Stimulated activated CD4-positive, alpha-beta T cell treated with anti-CD3 and anti-CD28 coated beads, Interleukin-15, amount 100 ng/mL, for 24 hours (primary cell): Measurements from ENCODE around the gene MCTP1.

Experiments used
- DNase-seq: peaks from one replicate; pipeline ENCODE4 v3.0.0-alpha.2; 2020

The MCTP1 gene

DNA sequence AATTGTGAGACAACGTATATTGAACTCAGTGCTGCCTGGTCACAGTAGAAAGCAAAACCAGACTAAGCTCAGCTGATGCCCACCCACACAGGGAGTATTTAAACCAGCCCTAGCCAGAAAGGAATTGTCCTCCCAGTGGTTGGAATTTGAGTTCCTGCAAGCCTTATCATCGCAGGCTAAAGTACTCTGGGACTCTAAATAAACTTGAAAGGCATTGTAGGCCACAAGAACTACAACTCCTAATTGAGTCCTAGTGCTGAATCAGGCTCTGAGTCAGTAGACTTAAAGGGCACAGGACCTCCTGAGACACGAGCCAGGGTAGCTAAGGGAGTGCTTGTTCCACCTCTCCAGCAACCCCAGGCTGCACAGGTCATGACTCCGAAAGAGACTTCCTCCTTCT, 171.4 kb downstream of the MCTP1 start:
- no peak for DNase-seq

DNA sequence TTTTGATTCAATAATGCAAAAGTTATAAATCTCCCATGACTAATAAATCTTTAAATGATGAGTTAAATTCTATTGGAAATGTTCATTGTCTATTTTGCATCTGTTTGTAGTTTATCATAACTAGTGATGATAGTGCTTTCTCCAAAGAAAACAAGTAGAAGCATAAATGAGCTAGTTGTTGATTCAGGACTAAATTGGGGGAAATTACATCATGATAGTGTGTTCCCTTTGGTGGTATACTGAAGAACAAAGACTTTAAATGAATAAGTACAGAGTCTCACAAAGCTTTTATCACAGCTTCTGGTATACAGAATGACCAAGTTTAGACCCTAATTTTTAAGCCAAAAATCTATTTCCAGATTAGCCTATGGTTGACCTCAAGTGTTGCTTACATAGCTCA, 173.8 kb downstream of the MCTP1 start:
- DNase-seq = no peak

DNA sequence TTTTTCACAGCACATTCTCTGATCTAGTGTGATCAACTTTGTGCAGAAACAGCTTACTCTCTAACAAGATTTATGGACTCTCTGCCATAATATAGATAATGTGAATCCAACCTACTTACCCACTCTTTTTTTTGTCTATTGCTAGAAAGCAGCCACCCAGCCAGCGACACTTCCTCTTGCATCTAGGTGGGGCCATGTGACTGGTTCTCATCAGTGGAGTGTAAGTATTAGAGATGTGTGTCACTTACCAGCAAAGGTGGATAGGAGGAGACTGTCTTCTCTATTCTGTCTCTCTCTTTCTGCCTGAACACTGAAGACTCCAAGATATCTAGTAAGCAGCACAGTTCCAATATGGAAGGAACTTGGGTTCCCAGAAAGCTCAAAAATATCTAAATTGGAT, 174.8 kb downstream of the MCTP1 start:
- DNase-seq = no peak

DNA sequence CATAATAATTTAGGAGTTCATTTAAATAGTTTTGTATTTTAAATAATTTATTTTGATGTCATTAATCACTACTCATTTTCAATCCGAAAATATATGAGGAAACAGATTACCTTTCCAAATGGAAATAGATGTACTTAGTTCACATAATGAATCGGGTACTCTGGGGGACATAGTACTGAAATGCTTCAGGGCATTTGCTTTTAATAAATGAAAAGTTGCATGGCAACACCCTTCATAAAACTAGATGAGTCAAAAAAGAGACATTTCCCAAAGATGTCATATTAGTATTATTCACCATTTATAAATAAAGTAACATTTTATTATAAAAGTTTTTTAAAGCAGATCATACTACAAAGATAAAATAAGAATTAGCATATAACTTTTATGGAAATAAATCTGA, 177.8 kb downstream of the MCTP1 start:
- no peak for DNase-seq

DNA sequence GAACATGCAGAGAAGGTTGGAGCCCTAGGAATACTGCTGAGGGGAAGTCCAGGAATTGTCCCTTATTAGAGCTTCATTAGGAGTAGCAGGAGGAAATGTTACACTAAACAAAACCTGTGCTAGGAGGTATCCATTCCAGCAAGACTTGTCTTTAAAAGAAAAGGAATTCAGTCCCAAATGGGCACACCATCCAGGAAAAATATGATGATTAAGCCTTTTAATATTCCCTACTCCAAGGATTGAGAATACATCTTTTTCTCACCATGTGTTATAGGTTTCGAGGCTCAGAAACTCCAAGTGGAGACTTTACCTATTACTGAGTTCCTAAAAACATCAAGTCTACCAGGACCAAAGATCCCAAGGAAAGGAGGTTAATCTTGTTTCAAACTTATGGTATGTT, 179.3 kb downstream of the MCTP1 start:
- no peak for DNase-seq

DNA sequence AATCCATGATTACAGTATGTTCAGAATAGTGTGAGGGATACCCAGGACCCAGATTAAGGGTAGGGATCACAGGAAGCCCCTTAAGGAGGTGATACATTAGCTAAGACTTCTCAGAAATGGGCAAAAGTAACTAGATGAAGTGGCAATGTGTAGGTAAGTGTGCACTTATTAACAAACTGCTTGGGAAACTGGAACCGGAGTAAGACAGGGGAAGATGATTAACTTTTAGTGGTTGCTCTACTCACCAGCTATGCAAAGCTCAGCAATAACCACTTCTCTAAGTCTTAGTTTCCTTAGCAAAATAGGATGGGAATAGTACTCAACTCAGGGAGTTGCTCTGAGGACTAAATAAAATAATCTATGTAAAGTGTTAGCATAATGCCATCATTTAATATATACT, 182.2 kb downstream of the MCTP1 start:
- DNase-seq = no peak

DNA sequence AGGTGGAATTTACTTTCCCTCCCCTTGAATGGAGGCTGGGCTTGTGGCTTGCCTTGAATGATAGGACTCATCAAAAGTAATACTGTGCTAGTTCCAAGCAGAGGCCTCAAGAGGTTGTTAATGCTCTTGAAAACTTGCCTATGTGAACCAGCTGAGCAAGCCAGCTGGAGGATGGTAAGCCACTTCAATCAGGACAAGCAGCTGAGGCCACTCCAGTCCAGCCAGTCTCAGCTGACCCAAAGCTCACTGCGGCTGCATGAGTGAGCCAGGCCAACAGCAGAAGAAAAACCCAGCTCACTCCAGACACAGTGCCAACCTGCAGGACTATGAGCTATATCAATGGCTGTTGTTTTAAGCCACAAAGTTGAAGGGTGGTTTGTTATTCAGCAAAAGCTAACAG, 182.8 kb downstream of the MCTP1 start:
- no peak for DNase-seq

DNA sequence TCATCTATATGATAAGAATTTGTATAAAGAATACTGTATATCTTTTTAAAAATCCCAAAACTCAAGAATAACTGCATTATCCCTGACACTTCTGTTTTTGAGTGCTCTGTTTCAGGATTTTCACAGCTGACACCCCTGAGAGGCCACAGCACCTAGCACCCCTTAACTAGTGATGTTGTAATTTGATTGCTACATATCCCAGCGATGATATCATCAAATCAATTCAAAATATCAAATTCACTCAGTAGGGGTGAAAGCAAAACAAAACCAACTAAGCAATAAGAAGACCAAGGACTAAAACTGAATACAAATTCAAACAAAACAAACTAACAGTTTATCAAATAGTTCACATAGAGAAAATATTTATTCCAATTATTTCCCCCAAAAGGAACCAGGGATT, 184.3 kb downstream of the MCTP1 start:
- DNase-seq = no peak

DNA sequence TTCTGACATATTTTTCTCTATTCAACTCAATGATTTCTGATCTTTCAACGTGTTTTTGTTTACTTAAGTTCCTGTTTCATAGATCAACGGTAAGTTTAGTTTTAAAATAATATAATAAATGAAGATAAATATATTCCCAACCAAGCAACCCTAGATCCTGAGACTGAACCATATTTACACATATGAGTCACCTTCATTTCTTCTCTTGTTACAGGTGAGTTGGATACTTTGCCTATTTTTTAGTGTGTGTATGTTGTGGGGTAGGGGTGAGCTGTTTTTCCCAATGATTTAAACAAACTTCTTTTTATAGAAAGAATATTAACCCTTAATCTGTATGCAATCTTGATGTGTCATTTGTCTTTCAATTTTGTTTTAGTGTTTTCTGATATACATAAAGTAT, 186.9 kb downstream of the MCTP1 start:
- DNase-seq = no peak

DNA sequence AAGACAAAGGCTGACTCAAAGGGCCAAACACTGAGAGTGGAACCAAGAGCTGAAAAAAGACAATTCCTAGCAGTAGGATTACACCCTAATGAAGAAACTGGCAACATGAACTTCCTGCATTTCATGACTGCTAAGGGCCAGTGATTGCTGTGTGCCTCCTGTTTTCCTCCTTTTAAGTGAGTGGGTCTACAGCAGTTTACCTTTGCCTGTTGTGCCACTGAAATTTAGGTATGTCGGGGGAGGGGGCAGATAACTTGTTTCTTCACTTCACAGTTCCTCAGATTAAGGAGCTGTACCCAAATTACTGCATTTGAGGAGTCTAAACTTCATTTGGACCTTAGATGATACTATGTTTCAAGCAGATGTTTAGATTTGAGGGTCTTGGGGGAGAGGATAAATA, 191.7 kb downstream of the MCTP1 start:
- no peak for DNase-seq

DNA sequence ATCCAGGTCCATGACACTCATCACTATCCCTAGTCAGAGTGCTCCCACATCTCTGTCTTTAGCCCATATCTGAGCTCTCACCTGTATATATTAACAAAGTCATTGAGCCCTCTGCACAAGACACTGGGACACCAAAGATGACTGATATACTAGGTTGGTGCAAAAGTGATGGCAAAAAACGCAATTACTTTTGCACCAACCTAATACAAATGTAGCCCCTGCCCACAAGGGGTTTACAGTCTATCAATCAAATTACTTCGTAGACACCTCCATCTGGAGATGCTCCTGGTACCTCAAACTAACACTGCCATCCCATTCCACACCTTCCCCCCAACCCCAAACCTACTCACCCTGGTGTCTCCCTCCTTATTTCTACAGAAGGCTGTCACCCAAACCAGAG, 194.1 kb downstream of the MCTP1 start:
- no peak for DNase-seq

DNA sequence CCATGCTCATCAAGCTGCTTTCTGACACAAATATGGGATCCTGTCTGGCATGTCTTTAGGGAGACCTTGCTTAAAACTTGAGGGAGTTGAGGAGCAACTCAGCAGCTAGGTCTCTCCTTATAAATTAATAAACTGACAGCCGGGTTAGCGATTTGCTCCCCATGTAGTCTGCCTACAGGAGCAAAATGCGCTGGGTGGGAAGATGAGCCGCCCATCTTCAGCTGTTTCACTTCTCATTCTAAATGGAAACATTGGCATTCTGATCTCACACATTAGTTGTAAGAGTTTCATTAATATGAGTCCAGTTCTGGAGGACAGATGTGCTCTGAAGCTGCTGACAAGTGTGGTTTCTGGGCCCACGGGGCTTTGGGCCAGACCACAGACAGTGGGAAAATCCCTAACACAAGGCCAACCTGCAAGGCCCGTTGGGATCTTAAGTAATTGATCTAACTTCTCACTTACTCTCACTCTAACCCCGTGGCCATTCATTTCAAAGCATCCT, 197.0 kb downstream of the MCTP1 start:
- no peak for DNase-seq

DNA sequence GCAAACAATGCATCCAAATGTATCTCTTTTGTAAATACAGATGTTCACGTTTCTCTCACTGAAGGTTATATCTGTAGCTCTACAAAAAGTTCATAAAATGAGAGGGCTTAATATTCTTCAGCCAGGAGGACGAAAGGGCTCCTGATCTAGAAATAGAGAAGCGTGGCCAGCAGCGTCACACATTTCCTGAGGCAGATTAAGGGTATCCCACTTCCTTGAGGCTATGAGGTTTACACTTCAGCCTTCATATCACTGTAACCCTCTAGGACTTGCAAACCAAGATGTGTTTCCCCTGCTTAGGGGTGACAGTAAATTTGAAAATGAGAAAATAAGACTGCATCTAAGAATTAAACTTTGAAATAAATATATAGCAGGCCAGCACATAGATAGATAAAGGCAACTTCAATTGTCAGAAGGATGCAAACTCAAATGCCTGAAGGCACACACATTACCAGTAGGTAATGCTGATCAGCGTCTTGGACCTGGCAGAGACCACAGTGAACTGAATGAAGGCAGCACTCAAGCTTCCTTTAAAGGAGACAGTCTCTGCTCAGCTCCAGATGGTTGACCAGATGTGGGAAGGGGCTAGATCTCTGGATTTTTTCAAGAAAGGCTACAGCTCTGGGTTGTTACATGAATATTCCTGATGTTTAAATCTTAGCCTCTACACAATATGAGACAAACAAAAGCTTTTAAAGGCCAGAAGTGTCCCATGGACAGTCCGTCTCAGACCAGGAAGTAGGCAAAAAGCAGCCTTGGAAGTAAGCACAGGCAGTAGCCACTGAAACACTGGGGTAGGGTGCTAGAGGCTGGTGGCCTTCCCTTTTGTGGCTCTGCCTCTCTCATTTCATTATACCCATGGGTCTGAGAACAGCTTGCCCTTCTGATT, 197.7 kb downstream of the MCTP1 start:
- DNase-seq = no peak

DNA sequence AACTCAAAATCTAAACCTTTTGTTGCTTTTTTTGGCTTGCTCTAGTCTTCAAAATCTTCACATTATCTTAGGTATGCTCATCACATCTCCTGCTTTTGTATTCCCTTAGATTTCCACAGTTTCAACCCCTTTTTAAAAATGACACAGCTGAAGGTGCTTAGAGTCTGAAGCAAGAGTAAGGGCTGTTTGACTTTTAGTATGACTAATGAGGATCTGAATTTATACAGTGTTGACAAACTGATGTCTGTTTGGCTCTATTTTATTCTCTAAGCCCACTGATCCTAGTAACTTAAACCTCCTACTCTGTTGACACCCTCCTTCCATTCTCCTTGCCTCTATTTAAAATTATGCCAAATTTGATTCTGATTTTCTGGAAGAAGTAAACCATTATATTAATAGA, 200.1 kb downstream of the MCTP1 start:
- no peak for DNase-seq

DNA sequence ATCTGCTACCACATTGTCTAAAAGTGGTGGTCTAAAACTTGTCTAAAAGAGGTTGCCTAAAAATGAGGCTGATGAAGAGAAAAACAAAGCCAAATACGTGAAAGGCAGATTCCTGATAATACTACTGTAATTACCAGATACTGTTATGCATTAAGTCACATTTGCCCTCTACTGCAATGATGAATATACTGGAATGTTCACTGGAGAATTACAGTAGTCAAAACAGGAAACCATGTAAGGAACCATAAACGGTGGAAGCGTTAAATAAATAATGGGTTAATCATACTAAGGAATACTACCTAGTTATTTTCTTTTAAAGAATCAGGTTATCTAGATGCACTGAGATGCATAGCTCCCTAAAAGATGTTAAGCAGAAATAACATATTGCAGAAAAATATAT, 201.3 kb downstream of the MCTP1 start:
- no peak for DNase-seq

DNA sequence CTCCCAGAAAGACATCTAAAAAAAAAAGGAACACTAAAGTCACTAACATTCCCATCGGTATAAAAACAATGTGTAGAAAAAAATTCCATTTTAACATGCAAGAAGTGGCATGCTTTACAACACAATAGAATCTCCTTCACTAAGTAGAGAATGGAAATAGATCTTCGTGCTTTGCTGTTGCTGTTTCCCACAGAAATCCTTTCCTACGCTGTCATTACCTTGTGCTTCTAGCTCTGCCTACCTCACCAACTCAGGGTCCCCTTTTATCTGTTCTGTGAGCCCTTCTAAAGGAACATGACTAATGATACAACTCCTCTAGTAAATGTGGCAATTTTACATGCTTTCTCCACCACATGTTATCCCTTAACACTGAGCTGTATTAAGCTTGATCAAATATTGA, 202.9 kb downstream of the MCTP1 start:
- no peak for DNase-seq

DNA sequence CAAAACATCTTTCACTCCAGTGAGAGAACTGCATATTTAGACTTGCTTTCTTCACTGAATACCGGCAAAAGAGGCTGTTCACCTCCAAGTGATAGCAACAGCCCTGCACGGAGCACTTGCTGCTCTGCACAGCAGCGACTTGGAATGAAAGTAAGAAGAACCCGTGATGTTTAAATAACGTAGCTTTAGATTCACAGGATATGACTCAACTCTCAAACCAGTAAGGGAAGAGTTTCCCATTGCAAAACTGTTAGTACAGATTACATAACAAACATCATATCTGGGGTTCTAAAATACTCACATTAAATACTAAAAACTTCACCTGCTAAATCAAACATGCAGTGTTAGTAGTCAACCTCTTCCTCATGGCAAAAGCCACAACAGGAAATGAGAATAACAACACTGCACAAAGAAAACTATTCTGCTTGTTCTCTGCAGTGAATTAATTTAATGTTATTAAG, 203.4 kb downstream of the MCTP1 start:
- DNase-seq = peak; percentile 16

DNA sequence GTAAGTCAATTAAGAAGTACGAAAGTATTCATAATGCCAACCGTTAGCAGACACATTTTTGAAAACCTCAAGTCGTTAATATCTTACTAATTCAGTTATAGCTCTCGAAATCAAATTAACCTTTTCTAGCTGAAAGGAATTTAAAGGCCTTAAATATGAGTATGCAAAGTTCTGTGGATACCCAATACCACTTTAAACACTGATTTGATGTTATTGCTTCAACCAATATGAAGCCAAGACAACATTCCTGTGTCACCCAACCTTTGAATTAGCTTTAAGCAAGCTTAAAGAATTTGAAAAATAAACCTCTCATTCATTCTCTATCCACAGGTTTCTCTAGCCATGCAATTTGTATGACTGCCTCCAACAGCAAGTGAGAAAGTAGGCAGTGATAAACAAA, 204.5 kb downstream of the MCTP1 start:
- DNase-seq = no peak

DNA sequence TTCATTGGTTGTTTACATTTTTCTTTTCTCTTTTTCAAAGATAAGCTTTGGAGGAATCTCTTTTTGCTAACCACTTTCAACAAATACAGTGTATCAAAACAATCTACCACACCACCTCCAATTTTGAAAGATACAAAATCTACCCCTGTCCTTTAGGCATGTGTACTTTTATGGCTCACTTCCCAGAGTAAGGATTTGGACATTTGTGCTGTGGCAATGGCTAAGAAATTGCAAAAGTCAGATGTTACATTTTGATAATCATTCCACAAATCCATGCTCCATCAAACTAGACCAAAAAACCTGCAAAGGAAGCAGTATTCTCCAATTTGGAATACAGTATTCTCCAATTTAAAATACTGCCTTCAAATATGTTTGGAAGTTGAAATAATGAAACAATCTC, 204.9 kb downstream of the MCTP1 start:
- no peak for DNase-seq

DNA sequence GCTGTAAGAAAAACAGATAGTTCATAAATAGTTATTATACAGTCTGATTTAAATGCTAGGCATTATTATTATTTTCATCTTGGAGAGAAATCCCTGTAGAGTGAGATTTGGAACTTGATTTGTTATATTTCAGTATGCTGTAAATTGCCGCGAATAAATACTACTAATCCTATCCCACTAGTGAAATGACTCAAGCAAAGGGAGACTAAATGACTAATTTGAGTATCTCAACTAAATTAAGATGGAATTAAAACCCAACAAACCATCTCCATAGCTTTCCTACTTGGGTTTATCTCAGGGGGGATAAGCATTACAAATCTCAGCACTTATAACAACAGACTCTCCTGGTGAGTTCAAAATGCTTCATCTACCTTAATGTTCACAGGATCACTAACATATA, 206.0 kb downstream of the MCTP1 start:
- no peak for DNase-seq

DNA sequence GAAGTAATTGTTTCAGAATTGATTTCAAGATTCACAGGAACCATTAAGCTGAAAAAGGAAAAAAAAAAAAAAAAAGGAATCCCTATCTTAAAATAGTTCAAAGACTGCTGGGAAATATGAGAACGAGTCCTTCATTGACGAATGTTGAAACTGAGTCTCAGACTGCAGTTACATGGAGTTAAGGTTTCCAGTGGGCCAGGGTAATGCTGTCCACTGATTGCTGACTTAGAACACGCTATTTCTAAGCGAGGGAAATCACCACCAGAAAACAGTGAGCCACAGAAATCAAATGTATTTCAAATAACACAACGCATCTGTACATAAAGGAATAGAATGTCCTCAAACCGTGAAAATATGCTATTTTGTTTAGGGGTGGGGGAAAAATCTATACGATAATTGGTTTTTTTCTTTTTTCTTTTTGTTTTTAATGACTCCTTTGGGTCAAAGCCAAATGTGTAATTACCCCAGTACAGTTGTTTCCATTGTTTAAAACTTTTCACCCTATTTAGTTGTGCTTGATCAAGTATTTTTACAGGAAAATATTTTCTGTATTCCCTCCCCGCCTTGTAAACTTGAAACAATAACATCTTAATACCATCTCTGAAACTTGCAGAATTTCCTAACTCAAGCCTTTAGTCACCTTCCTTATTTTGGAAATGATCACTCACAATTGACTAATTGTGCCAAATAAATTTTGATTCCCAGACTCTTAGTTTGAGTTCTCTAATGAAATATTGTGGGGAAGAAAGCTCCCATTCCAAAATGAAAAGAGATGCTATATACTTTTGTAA, 208.3 kb downstream of the MCTP1 start:
- DNase-seq = no peak

DNA sequence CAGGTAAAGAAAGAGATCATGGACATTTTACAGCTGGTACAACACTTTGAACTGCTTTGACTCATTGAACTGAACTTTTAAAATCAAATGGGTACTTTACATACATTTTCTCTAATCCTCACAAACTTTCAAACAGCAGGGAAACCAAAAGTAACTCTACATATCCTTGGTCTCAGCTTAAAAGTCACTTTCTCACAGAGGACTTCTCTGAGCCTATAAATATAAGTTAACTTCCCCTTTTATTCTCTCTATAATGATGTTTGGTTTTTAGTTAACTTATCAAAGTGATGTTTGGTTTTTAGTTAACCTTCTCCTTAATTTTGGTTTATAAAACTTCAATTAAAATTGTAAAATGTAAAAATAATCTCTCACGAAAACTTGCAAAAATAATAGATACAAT, 209.8 kb downstream of the MCTP1 start:
- no peak for DNase-seq

DNA sequence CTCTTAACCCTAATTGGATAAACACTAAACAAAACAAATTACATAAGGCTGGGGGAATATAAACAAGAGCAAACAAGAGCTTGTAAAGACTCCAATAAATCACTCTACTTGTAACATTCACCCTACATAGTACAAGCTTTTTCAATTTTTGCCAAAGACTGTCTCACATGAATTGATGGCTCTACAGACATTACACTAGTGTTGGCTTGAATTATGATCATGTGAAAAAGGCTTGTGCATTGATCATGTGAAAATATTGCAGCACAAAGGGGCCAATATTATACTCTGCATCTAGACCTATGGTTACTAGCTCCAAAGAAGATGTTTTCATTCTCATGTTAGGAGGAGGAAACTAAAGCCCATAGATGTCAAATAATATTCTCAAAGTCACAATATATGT, 212.6 kb downstream of the MCTP1 start:
- DNase-seq = no peak

DNA sequence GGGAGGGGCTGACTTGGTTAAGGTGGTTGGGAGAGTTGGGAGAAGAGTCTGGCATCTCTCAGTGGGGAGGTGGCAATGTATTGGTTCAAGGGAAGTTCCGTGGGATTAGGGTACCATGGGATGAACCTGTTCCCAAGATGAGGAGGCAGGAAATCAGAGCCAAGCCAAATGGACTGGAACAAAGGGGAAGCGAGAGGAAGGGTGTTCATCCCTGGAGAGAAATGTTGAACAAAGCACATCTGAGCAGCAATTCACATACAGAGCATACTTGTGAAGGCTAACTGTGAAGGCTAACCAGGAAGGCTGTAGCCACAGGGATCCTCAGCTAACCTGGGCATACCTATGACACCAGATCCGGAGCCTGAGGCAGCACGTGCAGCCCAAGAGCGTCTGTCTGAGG, 214.0 kb downstream of the MCTP1 start:
- no peak for DNase-seq
